GM12891 (cell line): ENCODE results near the gene DENND1A.

Source experiments
- DNase-seq: peaks from one replicate; pipeline ENCODE4 v3.0.0; 2011; ENCODE audit warnings: low spot score; ENCODE audit not compliant: insufficient read length
- FAIRE-seq: peaks from 2 replicates; lab custom pipeline; 2011; peaks lifted over from hg19 to GRCh38; lab: Jason Lieb, UNC
- PAX5 ChIP-seq: IDR thresholded peaks from 2 replicates; pipeline ENCODE4 v1.6.1; 2011; ENCODE audit warnings: low read length, moderate library complexity, mild to moderate bottlenecking; ENCODE audit not compliant: insufficient read depth, severe bottlenecking
- POLR2A ChIP-seq: IDR thresholded peaks from 2 replicates; pipeline ENCODE4 v1.6.1; 2011; ENCODE audit warnings: low read depth, low read length, control low read depth
- POLR2AphosphoS5 ChIP-seq: IDR thresholded peaks from 2 replicates; pipeline ENCODE4 v1.6.1; 2011; ENCODE audit warnings: low read depth, low read length, control low read depth
- POU2F2 ChIP-seq: IDR thresholded peaks from 2 replicates; pipeline ENCODE4 v1.6.1; 2011; ENCODE audit warnings: low read depth, mild to moderate bottlenecking, control low read depth, low read length, moderate library complexity
- SPI1 ChIP-seq: IDR thresholded peaks from 2 replicates; pipeline ENCODE4 v1.6.1; 2011; ENCODE audit warnings: low read depth, low read length, control low read depth
- TAF1 ChIP-seq: IDR thresholded peaks from 2 replicates; pipeline ENCODE4 v1.6.1; 2011; ENCODE audit warnings: low read depth, low read length, control low read depth

Gene DENND1A

DNA sequence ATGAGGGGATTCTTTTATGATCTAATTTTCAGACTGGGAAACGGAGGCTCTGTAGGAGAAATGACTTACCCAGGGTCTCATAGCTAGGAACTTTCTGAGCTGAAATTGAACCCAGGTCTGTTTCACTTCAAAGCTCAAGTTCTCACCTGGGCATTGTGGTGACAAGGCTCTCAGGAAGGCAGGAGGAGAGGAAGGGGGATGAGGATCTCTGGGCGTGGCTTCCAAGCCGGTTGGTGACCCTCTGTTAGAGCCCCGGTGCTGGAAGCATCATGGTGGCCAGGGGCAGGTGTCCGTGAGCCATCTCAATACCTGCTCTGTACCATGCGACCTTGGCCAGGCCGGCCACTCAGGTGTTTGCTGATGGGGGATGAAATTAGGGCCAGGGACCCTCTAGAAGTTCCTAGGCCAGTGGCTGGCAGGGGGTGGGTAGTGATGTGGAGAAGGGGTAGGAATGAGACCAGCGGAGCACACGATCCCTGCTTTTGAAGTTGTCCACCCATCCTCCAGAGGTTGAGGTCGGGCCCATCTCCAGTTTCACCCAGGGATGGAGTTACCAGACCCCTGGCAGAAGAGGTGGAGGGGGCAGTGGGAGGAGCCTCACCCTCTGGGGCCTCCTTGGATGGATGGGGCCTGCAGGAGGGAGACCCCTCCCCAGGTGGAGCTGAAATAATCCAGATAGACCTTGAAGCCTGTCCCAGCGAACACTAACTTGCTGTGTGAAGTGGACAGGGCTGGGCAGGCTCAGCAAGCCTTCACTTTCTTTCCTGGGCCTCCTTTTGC is 568.0 kb downstream of the DENND1A start:
- no peak for FAIRE-seq
- no peak for DNase-seq
- TF ChIP-seq POU2F2, result no peak

DNA sequence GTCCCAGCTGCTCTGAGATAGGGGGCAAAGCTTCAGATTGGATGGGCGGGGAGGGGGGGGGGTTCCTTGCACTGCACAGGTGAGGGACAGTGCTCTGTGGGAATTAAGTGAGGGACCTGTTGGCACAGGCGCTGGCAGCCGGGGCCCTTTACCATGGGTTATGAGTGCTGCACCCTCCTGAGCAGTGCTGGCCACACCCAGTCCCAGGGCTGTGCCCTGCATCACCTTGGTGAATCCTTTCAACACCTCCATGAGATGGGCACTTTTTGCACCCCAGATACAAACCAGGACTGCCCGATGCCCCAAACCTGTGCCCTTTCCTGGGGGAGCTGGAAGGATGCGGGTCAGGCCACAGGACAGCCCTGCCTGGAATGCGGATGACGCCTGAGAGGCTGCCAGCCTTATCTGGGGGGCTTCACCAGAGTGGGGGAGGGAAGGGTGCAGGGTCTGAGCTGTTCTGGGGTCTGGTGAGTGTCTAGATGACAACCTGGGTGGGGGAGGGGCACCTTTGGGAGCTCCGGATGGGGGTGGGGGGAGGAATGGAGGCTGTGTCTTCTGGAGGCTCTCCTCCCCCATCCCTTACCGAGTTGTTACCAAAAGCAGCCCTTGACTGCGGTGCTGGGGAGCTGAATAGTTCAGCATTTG is 568.7 kb downstream of the DENND1A start:
- FAIRE-seq, result no peak
- no peak for DNase-seq
- TF ChIP-seq SPI1, result no peak
- TF ChIP-seq POLR2AphosphoS5, result no peak
- no peak for TF ChIP-seq POU2F2
- TF ChIP-seq PAX5, result no peak
- no peak for TF ChIP-seq TAF1

GRCh38 chr9:123360161-123361085 is 569.5 kb downstream of the DENND1A start:
- peak; percentile 59 for FAIRE-seq
- TF ChIP-seq PAX5 (no peak), POU2F2 (no peak), TAF1 (no peak), POLR2AphosphoS5 (no peak)
- DNase-seq, result peak; percentile 79

GRCh38 chr9:123359546-123359945 is 570.4 kb downstream of the DENND1A start:
- FAIRE-seq (no peak), DNase-seq (no peak)
- TF ChIP-seq POU2F2 (no peak), SPI1 (no peak), TAF1 (no peak), POLR2A (no peak), POLR2AphosphoS5 (no peak), PAX5 (no peak)

DNA sequence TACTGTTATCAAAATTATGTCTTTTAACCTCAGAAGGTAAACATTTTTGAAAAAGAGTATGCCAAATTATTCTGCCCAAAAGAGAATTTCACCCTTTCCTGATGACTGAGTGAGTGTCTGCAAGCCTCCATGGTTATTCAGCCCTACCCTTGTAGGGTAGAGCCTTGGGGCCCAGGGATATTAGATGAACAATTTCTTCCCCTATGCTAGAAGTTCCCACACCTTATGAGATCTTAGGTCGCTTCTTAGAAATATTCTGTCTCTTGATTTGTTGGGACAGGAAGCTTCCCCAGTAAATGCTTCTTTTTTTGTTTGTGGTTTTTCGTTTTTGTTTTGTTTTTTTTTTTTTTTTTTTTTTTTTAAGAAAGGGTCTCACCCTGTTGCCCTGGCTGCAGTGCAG is 570.8 kb downstream of the DENND1A start:
- FAIRE-seq, result no peak

GRCh38 chr9:123358181-123358905 is 571.6 kb downstream of the DENND1A start:
- TF ChIP-seq POLR2A, result no peak
- no peak for TF ChIP-seq PAX5
- TF ChIP-seq SPI1, result no peak
- no peak for TF ChIP-seq TAF1
- no peak for TF ChIP-seq POLR2AphosphoS5
- no peak for TF ChIP-seq POU2F2
- FAIRE-seq, result no peak

More for the DNA sequence above, 570.8 kb downstream of the DENND1A start:
- no peak for DNase-seq
- TF ChIP-seq POU2F2 (no peak), POLR2AphosphoS5 (no peak), PAX5 (no peak), TAF1 (no peak), POLR2A (no peak), SPI1 (no peak)

GRCh38 chr9:123357743-123358059 is 572.2 kb downstream of the DENND1A start:
- DNase-seq (peak; percentile 13), FAIRE-seq (no peak)
- TF ChIP-seq POLR2AphosphoS5 (no peak), POLR2A (no peak), TAF1 (no peak), SPI1 (no peak), POU2F2 (no peak), PAX5 (no peak)

More at GRCh38 chr9:123358181-123358905, 571.6 kb downstream of the DENND1A start:
- DNase-seq, result no peak

DNA sequence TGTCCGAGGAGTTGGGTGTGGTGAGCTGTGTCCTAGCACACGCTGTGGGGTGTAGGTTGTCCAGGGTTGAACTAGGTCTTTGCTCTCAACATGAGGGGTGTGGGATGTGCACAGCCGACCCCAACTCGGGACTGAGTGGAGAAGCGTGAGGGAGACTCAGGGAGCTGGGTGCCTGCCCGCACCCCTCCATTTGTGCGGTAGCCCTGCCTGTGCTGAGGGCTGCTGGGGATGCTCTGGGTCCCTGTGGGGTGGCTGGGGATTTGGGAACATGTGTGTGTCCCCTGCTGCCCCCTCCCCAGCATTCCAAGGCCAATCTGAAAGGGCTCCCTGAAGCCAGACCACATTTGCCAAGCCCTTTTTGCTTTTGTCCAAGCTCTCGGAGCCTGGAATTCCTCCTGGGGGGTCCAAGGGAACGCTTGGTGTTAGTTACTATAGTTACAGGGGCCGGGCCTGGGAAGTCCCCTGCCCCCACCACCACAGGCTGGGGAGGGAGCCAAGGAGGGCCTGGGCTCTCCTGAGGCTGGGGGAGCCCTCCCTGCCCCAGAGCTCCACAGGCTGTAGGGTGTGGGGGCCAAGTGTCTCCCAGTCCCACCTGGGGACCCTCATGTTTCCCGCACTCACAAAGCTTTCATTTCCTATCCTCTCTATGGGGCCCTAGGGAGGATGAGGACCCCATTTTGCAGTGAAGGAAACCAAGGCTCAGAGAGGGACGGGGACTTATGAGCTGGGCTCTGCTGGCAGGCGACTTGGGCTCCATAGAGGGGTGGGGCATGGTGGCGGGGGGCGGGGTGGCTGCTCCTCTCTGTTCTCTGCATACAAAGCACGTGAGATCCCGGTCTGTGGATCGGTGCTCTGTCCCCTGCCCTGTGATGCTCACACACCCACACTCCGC is 572.8 kb downstream of the DENND1A start:
- TF ChIP-seq POU2F2 (no peak), TAF1 (no peak), POLR2A (no peak), PAX5 (no peak), POLR2AphosphoS5 (no peak), SPI1 (no peak)
- DNase-seq (no peak), FAIRE-seq (no peak)
